HuH-7 (cell line): Measurements from ENCODE around the gene NMT1.
A peak's percentile ranks its signal among the peaks of the same experiment; 100 is the strongest.

Source experiments
- DNase-seq: peaks from one replicate; pipeline ENCODE4 v3.0.0; 2011; ENCODE audit warnings: low spot score

NMT1 gene

GRCh38 chr17:45060797-45061605, at the start of gene NMT1:
Gene NMT1 (plus strand): TSS chr17:45061317. CDS start chr17:45061330, 13 bp downstream.
- DNase-seq, result peak; percentile 94

- DNase-seq, result no peak
Measured at GRCh38 chr17:45011767-45012166, 49.4 kb upstream of the NMT1 start.

GRCh38 chr17:45013021-45013997, 47.8 kb upstream of the NMT1 start:
- no peak for DNase-seq

- no peak for DNase-seq
Measured at GRCh38 chr17:45016237-45016636, 44.9 kb upstream of the NMT1 start.

GRCh38 chr17:45016823-45017222, 44.3 kb upstream of the NMT1 start:
- peak; percentile 64 for DNase-seq

GRCh38 chr17:45018514-45018847, 42.6 kb upstream of the NMT1 start:
- no peak for DNase-seq

- DNase-seq, result peak; percentile 80
Measured at GRCh38 chr17:45018848-45019711, 42.0 kb upstream of the NMT1 start.

- DNase-seq, result no peak
Measured at GRCh38 chr17:45020354-45021138, 40.6 kb upstream of the NMT1 start.

- peak; percentile 93 for DNase-seq
Measured at GRCh38 chr17:45021607-45022287, 39.4 kb upstream of the NMT1 start.

GRCh38 chr17:45022288-45022648, 38.8 kb upstream of the NMT1 start:
- DNase-seq, result no peak

- no peak for DNase-seq
Measured at GRCh38 chr17:45022655-45023339, 38.3 kb upstream of the NMT1 start.

GRCh38 chr17:45029096-45029495, 32.0 kb upstream of the NMT1 start:
- no peak for DNase-seq

- no peak for DNase-seq
Measured at GRCh38 chr17:45029758-45030423, 31.2 kb upstream of the NMT1 start.

- DNase-seq, result no peak
Measured at GRCh38 chr17:45030733-45031132, 30.4 kb upstream of the NMT1 start.

GRCh38 chr17:45031231-45032173, 29.6 kb upstream of the NMT1 start:
- DNase-seq, result no peak

- no peak for DNase-seq
Measured at GRCh38 chr17:45032174-45032541, 29.0 kb upstream of the NMT1 start.

GRCh38 chr17:45034599-45034998, 26.5 kb upstream of the NMT1 start:
- DNase-seq, result no peak

- DNase-seq, result no peak
Measured at GRCh38 chr17:45035848-45036247, 25.3 kb upstream of the NMT1 start.
